Breast epithelium (tissue), 4 donors: ENCODE measurements around the gene TAOK2. TPM values are rescaled to one million over a fixed set of nuclear protein-coding genes. Genes with fewer than 3 reads are reported as not detected.

Source experiments
- DNase-seq, 2 donors: peaks; one replicate each; pipeline ENCODE4 v3.0.0-alpha.2; 2019; ENCODE audit warnings: low spot score in 2 of 2
- H3K27ac ChIP-seq, 2 donors: fragments of 200-600 bp; sonication (generic) in 1 of 2; one replicate each; pipeline ENCODE4 v1.5.1; 2016 to 2019; ENCODE audit warnings: mild to moderate bottlenecking in 1 of 2
- H3K27me3 ChIP-seq, 2 donors: fragments of 200-600 bp; sonication (generic) in 1 of 2; one replicate each; pipeline versions ENCODE4 v1.5.1 to v1.6.0; 2017 to 2019; ENCODE audit warnings: control low read depth in 1 of 2, mild to moderate bottlenecking in 1 of 2
- H3K36me3 ChIP-seq: fragments of 200-600 bp; one replicate; pipeline ENCODE4 v1.5.1; 2019
- H3K4me1 ChIP-seq, 2 donors: fragments of 200-600 bp; sonication (generic); one replicate each; pipeline ENCODE4 v1.5.1; 2016 to 2019; ENCODE audit warnings: control low read depth in 1 of 2
- H3K4me3 ChIP-seq, 3 donors: fragments of 200-600 bp; sonication (generic); 1 replicate in 2 of 3; 2 replicates in 1 of 3; pipeline ENCODE4 v1.5.1; 2016 to 2019; ENCODE audit warnings: mild to moderate bottlenecking in 3 of 3, moderate library complexity in 2 of 3
- H3K9me3 ChIP-seq, 2 donors: fragments of 200-600 bp; sonication (generic) in 1 of 2; one replicate each; pipeline ENCODE4 v1.5.1; 2016 to 2019; ENCODE audit warnings: control low read depth in 1 of 2
- POLR2A ChIP-seq: fragments of 450-650 bp; IDR thresholded peaks from one replicate; pipeline ENCODE4 v1.6.1; 2016; ENCODE audit warnings: antibody characterized with exemption, mild to moderate bottlenecking, moderate library complexity
- intact Hi-C: fragments of 100-400 bp; cut with DNase I; formaldehyde crosslinking; loops from one replicate; pipeline ENCODE4 v1.15.1; 2023; ENCODE audit warnings: low total_unique reads
- total RNA-seq, 3 donors: library from RNA; depleted of rRNA; stranded (reverse); fragments of >200 nt; gene quantifications; one replicate each; pipeline ENCODE4 v1.1.0, GENCODE V29; 2016
- TF ChIP-seq, protein P1 (sequence below), 3 donors: fragments of 450-650 bp; IDR thresholded peaks; one replicate each; pipeline ENCODE4 v1.5.1; 2016 to 2017; ENCODE audit warnings: antibody characterized with exemption in 3 of 3, mild to moderate bottlenecking in 3 of 3, moderate library complexity in 3 of 3

The TAOK2 gene
- total RNA-seq, 3 donors from 2014 or later = 31.8 to 51.1 (median 37.3) TPM

DNA sequence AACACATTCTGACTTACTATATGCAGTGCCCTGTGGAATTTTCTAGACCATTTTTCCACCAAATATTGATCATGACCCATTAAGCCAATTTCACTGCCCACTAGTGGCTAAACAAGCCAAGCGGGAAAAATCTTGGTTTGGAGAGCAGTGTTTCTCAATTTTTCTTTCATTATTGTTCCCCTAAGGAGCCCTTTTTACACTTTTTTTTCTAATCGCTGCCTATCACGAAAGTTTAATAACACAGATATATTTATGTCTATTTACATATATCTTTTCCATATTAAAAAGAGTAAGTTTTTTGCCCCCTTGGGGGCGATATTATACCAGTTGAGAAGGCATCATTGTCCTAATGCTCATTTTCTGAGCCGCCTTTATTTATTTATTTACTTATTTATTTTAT lies 68.2 kb downstream of the TAOK2 start:
- no peak for DNase-seq
- Histone ChIP-seq H3K27ac (no peak overlapping the region), H3K4me3 (no peak overlapping the region), H3K4me1 (no peaks in the 10 kb centered on the region), H3K36me3 (no peaks in the 10 kb centered on the region), H3K9me3 (no peaks in the 10 kb centered on the region), H3K27me3 (no peaks in the 10 kb centered on the region)
- intact Hi-C loops = no loop called here
- TF ChIP-seq POLR2A = no peak
- TF ChIP-seq, protein P1, sequence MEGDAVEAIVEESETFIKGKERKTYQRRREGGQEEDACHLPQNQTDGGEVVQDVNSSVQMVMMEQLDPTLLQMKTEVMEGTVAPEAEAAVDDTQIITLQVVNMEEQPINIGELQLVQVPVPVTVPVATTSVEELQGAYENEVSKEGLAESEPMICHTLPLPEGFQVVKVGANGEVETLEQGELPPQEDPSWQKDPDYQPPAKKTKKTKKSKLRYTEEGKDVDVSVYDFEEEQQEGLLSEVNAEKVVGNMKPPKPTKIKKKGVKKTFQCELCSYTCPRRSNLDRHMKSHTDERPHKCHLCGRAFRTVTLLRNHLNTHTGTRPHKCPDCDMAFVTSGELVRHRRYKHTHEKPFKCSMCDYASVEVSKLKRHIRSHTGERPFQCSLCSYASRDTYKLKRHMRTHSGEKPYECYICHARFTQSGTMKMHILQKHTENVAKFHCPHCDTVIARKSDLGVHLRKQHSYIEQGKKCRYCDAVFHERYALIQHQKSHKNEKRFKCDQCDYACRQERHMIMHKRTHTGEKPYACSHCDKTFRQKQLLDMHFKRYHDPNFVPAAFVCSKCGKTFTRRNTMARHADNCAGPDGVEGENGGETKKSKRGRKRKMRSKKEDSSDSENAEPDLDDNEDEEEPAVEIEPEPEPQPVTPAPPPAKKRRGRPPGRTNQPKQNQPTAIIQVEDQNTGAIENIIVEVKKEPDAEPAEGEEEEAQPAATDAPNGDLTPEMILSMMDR (IDR thresholded peaks at IDR 0.05) = peak in 2 of 3 donors; percentile 6 to 60

Other genes starting within 250 kb of the TAOK2 start
- gene C16orf54, start 227.9 kb upstream of the TAOK2 start, total RNA-seq = 1 to 10 TPM in 2 of 3 donors, under 1 TPM in 1; 0.66 to 2.1 (median 1.8) TPM
- gene ZG16, start 195.6 kb upstream of the TAOK2 start, total RNA-seq = under 1 TPM in 1 of 3 donors, not detected in 2; 0.33 TPM
- gene KIF22, start 183.1 kb upstream of the TAOK2 start, total RNA-seq = 10 to 100 TPM; 16.3 to 50.2 (median 22.3) TPM
- gene MAZ, start 167.3 kb upstream of the TAOK2 start, total RNA-seq = 10 to 100 TPM; 49.3 to 61.9 (median 60.0) TPM
- 1 to 10 TPM; 2.9 to 3.9 (median 3.5) TPM for gene PRRT2, start 161.7 kb upstream of the TAOK2 start, total RNA-seq
- gene PAGR1, start 157.7 kb upstream of the TAOK2 start, total RNA-seq = 10 to 100 TPM; 26.6 to 40.5 (median 29.8) TPM
- gene MVP, start 153.4 kb upstream of the TAOK2 start, total RNA-seq = 100 to 1,000 TPM in 1 of 3 donors, 10 to 100 TPM in 2; 78.1 to 132 (median 99.7) TPM
- 100 to 1,000 TPM; 102 to 119 (median 117) TPM for gene CDIPT, start 110.6 kb upstream of the TAOK2 start, total RNA-seq
- 1 to 10 TPM in 2 of 3 donors, under 1 TPM in 1; 0.16 to 7.2 (median 5.0) TPM for gene SEZ6L2, start 74.3 kb upstream of the TAOK2 start, total RNA-seq
- 1 to 10 TPM in 2 of 3 donors, not detected in 1; 1.3 to 2.5 TPM for gene ASPHD1, start 73.4 kb upstream of the TAOK2 start, total RNA-seq
- gene KCTD13, start 47.6 kb upstream of the TAOK2 start, total RNA-seq = 10 to 100 TPM; 14.3 to 20.5 (median 18.7) TPM
- 100 to 1,000 TPM; 111 to 135 (median 128) TPM for gene TMEM219, start 11.8 kb upstream of the TAOK2 start, total RNA-seq
- 10 to 100 TPM; 10.5 to 18.2 (median 15.5) TPM for gene HIRIP3, start 21.7 kb downstream of the TAOK2 start, total RNA-seq
- gene INO80E, start 22.4 kb downstream of the TAOK2 start, total RNA-seq = 10 to 100 TPM; 31.8 to 39.7 (median 38.6) TPM
- 1 to 10 TPM in 2 of 3 donors, under 1 TPM in 1; 0.48 to 4.5 (median 2.3) TPM for gene DOC2A, start 37.2 kb downstream of the TAOK2 start, total RNA-seq
- not detected for gene C16orf92, start 49.3 kb downstream of the TAOK2 start, total RNA-seq
- under 1 TPM in 1 of 3 donors, not detected in 2; 0.29 TPM for gene TLCD3B, start 57.4 kb downstream of the TAOK2 start, total RNA-seq
- gene ALDOA, start 91.9 kb downstream of the TAOK2 start, total RNA-seq = 100 to 1,000 TPM; 479 to 672 (median 540) TPM
- 10 to 100 TPM; 47.7 to 55.1 (median 51.7) TPM for gene PPP4C, start 102.1 kb downstream of the TAOK2 start, total RNA-seq
- gene TBX6, start 118.1 kb downstream of the TAOK2 start, total RNA-seq = under 1 TPM; 0.73 to 0.98 (median 0.80) TPM
- 100 to 1,000 TPM; 106 to 143 (median 114) TPM for gene YPEL3, start 122.3 kb downstream of the TAOK2 start, total RNA-seq
- 1 to 10 TPM; 1.6 to 7.3 (median 2.0) TPM for gene GDPD3, start 139.7 kb downstream of the TAOK2 start, total RNA-seq
- gene MAPK3, start 149.4 kb downstream of the TAOK2 start, total RNA-seq = 10 to 100 TPM; 46.5 to 82.1 (median 67.5) TPM
- 10 to 100 TPM; 24.4 to 30.9 (median 24.9) TPM for gene CORO1A, start 209.7 kb downstream of the TAOK2 start, total RNA-seq
- 100 to 1,000 TPM; 125 to 267 (median 258) TPM for gene BOLA2B, start 219.8 kb downstream of the TAOK2 start, total RNA-seq
- 10 to 100 TPM; 27.4 to 59.0 (median 34.7) TPM for gene SLX1A, start 220.0 kb downstream of the TAOK2 start, total RNA-seq
- gene SULT1A3, start 225.4 kb downstream of the TAOK2 start, total RNA-seq = 10 to 100 TPM; 12.3 to 27.0 (median 15.7) TPM